HepG2 (cell line): Measurements from ENCODE around the gene NINJ2. TPM values are rescaled to one million over a fixed set of nuclear protein-coding genes. Genes with fewer than 3 reads are reported as not detected.

Experiments
- AHR ChIP-seq: IDR thresholded peaks from 2 replicates; pipeline ENCODE4 v1.6.1; 2018; ENCODE audit warnings: missing genetic modification reagents, missing compliant biosample characterization
- ARHGAP35 ChIP-seq: sonication (generic); formaldehyde crosslinking; IDR thresholded peaks from 2 replicates; pipeline ENCODE4 v1.9.0; 2022; ENCODE audit warnings: mild to moderate bottlenecking, inconsistent platforms, moderate library complexity, missing genetic modification reagents, borderline replicate concordance
- ATF7 ChIP-seq, 2 experiments: fragments of 450-650 bp in 1 of 2; sonication (generic) in 1 of 2; formaldehyde crosslinking in 1 of 2; IDR thresholded peaks; 2 replicates each; pipeline versions ENCODE4 v1.4.0 to v1.6.1; 2016 to 2020; ENCODE audit warnings: antibody characterized with exemption in 1 of 2, mild to moderate bottlenecking in 1 of 2, missing genetic modification reagents in 1 of 2
- BHLHE40 ChIP-seq: IDR thresholded peaks from 2 replicates; pipeline ENCODE4 v1.6.1; 2011; ENCODE audit warnings: low read length, improper control_type of control experiment
- BRCA1 ChIP-seq: sonication (generic); formaldehyde crosslinking; IDR thresholded peaks from 2 replicates; pipeline ENCODE4 v1.4.0; 2020; ENCODE audit warnings: missing genetic modification reagents
- RFXANK ChIP-seq: IDR thresholded peaks from 2 replicates; pipeline ENCODE4 v1.6.1; 2016
- RFXAP ChIP-seq: sonication (generic); formaldehyde crosslinking; IDR thresholded peaks from 2 replicates; pipeline ENCODE4 v1.4.0; 2020; ENCODE audit warnings: missing genetic modification reagents, borderline replicate concordance
- polyA plus RNA-seq, 8 experiments: library from polyadenylated mRNA; depleted of rRNA in 3 of 8; stranded (reverse) in 7 of 8; unstranded in 1 of 8; fragments of >200 nt; fragmentation: Illumina TruSeq in 4 of 8; extraction: Trizol in 4 of 8; gene quantifications; 2 replicates each; pipeline versions ENCODE4 v1.2.1 to v1.2.3, GENCODE V29; 2011 to 2016; ENCODE audit warnings: low read depth in 4 of 8, missing spikeins in 1 of 8, mixed read lengths in 1 of 8; ENCODE audit not compliant: insufficient read depth in 1 of 8
- total RNA-seq, 5 experiments: library from RNA; depleted of rRNA; stranded (reverse); fragments of >200 nt; fragmentation: Illumina TruSeq; extraction: Trizol; gene quantifications; 2 replicates each; pipeline ENCODE4 v1.2.3, GENCODE V29; 2016; ENCODE audit warnings: low read depth in 1 of 5
- TF ChIP-seq, protein P1 (sequence below): IDR thresholded peaks from 2 replicates; pipeline ENCODE4 v1.6.1; 2016; ENCODE audit warnings: missing compliant biosample characterization, missing genetic modification reagents, borderline replicate concordance
- TF ChIP-seq, protein P2 (sequence below): sonication (generic); formaldehyde crosslinking; IDR thresholded peaks from 2 replicates; pipeline ENCODE4 v1.5.1; 2020; ENCODE audit warnings: mild to moderate bottlenecking, missing genetic modification reagents, borderline replicate concordance
- TF ChIP-seq, protein P3 (sequence below): sonication (generic); formaldehyde crosslinking; IDR thresholded peaks from 2 replicates; pipeline ENCODE4 v1.4.0; 2020; ENCODE audit warnings: missing genetic modification reagents, low read depth, mild to moderate bottlenecking, borderline replicate concordance
- TF ChIP-seq, protein P4 (sequence below): sonication (generic); formaldehyde crosslinking; IDR thresholded peaks from 2 replicates; pipeline ENCODE4 v1.4.0; 2020; ENCODE audit warnings: mild to moderate bottlenecking, missing genetic modification reagents
- TF ChIP-seq, protein P5 (sequence below): sonication (generic); formaldehyde crosslinking; IDR thresholded peaks from 2 replicates; pipeline ENCODE4 v1.4.0; 2020; ENCODE audit warnings: missing genetic modification reagents; ENCODE audit errors: not compliant biosample characterization
- TF ChIP-seq, protein P6 (sequence below): sonication (generic); formaldehyde crosslinking; IDR thresholded peaks from 2 replicates; pipeline ENCODE4 v1.5.1; 2020; ENCODE audit warnings: mild to moderate bottlenecking, missing genetic modification reagents

NINJ2 gene
- total and polyA plus RNA-seq, 2 of the 13 experiments (the other 11 are each of a cell fraction or from before 2014, with no cell fraction given) = 0.62 to 3.8 TPM

DNA sequence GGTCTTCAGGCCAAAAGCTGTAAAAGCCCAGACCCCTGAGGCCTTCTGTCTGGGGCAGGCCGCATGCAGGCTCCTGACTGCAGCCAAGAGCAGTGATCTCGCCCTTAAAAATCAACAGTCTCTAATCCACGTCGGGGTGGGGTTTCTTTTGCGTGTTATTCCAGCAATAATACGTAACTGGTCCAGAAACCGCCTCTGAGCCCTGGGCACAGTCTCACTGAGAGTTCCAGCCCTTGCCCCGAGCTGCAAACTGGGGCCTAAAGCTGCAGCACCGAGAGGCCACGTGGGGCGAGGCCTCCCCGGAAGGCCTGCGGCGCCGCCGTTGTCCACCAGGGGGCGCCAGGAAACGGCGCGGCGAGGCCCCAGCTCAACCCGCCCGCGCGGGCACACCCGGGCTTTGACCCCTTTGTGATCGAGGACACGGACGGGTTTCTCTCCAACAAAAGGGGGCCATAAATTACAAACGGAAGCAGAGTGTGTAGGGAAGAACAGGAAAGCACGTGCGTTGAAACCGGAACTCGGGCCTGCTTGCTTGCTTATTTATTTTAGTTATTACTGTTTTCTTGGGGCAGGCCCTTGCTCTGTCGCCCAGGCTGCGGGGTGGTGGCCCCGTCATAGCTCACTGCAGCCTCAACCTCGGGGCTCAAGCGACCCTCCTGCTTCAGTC, 87.2 kb downstream of the NINJ2 start (continued):
- TF ChIP-seq, protein P1, sequence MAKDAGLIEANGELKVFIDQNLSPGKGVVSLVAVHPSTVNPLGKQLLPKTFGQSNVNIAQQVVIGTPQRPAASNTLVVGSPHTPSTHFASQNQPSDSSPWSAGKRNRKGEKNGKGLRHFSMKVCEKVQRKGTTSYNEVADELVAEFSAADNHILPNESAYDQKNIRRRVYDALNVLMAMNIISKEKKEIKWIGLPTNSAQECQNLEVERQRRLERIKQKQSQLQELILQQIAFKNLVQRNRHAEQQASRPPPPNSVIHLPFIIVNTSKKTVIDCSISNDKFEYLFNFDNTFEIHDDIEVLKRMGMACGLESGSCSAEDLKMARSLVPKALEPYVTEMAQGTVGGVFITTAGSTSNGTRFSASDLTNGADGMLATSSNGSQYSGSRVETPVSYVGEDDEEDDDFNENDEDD (CRISPR knock-in tag) = peak; percentile 94
- TF ChIP-seq RFXANK (no peak), ARHGAP35 (CRISPR knock-in tag) (0 out of 2 replicates have a peak, but pooled peaks have one; percentile 17), BRCA1 (CRISPR knock-in tag) (no peak), RFXAP (CRISPR knock-in tag) (peak; percentile 55; the same call in 1 of the 2 replicates), BHLHE40 (peak; percentile 85), ATF7 (IDR thresholded peaks at IDR 0.05) (no peak), ATF7 (CRISPR knock-in tag; IDR thresholded peaks at IDR 0.05) (peak; percentile 63; the same call in 1 of the 2 replicates), AHR (CRISPR knock-in tag) (no peak)
- TF ChIP-seq, protein P2, sequence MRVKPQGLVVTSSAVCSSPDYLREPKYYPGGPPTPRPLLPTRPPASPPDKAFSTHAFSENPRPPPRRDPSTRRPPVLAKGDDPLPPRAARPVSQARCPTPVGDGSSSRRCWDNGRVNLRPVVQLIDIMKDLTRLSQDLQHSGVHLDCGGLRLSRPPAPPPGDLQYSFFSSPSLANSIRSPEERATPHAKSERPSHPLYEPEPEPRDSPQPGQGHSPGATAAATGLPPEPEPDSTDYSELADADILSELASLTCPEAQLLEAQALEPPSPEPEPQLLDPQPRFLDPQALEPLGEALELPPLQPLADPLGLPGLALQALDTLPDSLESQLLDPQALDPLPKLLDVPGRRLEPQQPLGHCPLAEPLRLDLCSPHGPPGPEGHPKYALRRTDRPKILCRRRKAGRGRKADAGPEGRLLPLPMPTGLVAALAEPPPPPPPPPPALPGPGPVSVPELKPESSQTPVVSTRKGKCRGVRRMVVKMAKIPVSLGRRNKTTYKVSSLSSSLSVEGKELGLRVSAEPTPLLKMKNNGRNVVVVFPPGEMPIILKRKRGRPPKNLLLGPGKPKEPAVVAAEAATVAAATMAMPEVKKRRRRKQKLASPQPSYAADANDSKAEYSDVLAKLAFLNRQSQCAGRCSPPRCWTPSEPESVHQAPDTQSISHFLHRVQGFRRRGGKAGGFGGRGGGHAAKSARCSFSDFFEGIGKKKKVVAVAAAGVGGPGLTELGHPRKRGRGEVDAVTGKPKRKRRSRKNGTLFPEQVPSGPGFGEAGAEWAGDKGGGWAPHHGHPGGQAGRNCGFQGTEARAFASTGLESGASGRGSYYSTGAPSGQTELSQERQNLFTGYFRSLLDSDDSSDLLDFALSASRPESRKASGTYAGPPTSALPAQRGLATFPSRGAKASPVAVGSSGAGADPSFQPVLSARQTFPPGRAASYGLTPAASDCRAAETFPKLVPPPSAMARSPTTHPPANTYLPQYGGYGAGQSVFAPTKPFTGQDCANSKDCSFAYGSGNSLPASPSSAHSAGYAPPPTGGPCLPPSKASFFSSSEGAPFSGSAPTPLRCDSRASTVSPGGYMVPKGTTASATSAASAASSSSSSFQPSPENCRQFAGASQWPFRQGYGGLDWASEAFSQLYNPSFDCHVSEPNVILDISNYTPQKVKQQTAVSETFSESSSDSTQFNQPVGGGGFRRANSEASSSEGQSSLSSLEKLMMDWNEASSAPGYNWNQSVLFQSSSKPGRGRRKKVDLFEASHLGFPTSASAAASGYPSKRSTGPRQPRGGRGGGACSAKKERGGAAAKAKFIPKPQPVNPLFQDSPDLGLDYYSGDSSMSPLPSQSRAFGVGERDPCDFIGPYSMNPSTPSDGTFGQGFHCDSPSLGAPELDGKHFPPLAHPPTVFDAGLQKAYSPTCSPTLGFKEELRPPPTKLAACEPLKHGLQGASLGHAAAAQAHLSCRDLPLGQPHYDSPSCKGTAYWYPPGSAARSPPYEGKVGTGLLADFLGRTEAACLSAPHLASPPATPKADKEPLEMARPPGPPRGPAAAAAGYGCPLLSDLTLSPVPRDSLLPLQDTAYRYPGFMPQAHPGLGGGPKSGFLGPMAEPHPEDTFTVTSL (CRISPR knock-in tag) = peak; percentile 78; the same call in 1 of the 2 replicates
- TF ChIP-seq, protein P3, sequence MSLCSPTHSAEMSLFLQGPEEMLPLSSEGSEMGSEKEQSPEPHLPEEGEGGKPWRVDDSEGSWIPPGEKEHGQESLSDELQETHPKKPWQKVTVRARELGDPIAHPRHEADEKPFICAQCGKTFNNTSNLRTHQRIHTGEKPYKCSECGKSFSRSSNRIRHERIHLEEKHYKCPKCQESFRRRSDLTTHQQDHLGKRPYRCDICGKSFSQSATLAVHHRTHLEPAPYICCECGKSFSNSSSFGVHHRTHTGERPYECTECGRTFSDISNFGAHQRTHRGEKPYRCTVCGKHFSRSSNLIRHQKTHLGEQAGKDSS (CRISPR knock-in tag) = peak; percentile 84; the same call in 1 of the 2 replicates
- TF ChIP-seq, protein P4, sequence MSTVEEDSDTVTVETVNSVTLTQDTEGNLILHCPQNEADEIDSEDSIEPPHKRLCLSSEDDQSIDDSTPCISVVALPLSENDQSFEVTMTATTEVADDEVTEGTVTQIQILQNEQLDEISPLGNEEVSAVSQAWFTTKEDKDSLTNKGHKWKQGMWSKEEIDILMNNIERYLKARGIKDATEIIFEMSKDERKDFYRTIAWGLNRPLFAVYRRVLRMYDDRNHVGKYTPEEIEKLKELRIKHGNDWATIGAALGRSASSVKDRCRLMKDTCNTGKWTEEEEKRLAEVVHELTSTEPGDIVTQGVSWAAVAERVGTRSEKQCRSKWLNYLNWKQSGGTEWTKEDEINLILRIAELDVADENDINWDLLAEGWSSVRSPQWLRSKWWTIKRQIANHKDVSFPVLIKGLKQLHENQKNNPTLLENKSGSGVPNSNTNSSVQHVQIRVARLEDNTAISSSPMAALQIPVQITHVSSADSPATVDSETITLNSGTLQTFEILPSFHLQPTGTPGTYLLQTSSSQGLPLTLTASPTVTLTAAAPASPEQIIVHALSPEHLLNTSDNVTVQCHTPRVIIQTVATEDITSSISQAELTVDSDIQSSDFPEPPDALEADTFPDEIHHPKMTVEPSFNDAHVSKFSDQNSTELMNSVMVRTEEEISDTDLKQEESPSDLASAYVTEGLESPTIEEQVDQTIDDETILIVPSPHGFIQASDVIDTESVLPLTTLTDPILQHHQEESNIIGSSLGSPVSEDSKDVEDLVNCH (CRISPR knock-in tag) = no peak
- TF ChIP-seq, protein P5, sequence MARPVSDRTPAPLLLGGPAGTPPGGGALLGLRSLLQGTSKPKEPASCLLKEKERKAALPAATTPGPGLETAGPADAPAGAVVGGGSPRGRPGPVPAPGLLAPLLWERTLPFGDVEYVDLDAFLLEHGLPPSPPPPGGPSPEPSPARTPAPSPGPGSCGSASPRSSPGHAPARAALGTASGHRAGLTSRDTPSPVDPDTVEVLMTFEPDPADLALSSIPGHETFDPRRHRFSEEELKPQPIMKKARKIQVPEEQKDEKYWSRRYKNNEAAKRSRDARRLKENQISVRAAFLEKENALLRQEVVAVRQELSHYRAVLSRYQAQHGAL (CRISPR knock-in tag) = no peak
- TF ChIP-seq, protein P6, sequence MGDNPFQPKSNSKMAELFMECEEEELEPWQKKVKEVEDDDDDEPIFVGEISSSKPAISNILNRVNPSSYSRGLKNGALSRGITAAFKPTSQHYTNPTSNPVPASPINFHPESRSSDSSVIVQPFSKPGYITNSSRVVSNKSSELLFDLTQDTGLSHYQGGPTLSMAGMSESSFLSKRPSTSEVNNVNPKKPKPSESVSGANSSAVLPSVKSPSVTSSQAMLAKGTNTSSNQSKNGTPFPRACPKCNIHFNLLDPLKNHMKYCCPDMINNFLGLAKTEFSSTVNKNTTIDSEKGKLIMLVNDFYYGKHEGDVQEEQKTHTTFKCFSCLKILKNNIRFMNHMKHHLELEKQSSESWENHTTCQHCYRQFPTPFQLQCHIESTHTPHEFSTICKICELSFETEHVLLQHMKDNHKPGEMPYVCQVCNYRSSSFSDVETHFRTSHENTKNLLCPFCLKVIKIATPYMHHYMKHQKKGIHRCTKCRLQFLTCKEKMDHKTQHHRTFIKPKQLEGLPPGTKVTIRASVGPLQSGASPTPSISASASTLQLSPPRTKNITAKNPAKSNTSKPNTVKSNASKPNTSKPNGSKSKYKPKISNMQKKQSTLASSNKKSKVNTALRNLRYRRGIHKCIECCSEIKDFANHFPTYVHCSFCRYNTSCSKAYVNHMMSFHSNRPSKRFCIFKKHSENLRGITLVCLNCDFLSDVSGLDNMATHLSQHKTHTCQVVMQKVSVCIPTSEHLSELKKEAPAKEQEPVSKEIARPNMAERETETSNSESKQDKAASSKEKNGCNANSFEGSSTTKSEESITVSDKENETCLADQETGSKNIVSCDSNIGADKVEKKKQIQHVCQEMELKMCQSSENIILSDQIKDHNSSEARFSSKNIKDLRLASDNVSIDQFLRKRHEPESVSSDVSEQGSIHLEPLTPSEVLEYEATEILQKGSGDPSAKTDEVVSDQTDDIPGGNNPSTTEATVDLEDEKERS (CRISPR knock-in tag) = no peak; the same call in 1 of the 2 replicates
